ENCODE data around the gene UBTF.

Gene UBTF

GRCh38 chr17:44213403-44214229 is 5.9 kb downstream of the UBTF start:
- FAIRE-seq = no peak

DNA sequence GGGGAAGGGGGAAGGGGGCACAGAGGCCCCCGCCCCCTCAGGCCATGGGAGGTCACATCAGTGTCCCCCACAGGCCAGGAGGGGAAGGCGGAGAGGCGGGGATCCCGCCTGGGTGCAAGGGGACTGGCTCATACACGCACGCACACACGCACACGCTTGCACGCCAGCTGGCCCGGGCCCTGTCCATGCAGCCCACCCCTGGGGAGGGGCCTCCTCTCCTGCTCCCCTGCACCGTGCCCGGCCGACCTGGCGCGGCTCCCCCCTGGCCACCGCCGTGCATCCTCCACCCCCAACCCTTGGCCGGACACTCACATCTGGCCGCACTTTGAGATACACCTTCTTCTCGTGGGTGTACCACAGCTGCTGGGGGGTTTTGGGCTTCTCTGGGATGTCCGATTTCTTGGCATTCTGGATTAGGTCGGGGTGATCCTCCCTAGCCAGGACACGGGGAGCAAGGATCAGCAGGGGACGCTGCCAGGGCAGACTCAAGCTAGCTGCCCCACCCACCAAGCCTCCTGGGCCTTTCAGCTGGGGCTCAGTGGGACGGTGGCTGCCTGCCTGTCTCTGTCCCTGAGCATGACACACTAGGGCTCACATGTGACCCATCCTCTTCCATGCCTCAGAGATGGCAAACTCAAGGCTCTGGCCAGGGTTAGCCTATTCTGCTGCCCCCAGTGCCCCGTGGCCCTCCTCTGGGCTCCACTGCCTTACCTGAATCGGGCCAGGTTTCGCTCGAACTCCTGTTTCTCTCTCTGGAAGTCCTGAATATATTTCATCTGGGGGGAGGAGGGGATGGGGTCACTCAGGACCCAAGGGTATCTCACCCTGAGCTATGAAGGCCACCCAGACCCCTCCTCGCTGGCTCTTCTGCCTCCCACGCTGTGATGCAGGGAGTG is 6.7 kb downstream of the UBTF start:
- FAIRE-seq = no peak

DNA sequence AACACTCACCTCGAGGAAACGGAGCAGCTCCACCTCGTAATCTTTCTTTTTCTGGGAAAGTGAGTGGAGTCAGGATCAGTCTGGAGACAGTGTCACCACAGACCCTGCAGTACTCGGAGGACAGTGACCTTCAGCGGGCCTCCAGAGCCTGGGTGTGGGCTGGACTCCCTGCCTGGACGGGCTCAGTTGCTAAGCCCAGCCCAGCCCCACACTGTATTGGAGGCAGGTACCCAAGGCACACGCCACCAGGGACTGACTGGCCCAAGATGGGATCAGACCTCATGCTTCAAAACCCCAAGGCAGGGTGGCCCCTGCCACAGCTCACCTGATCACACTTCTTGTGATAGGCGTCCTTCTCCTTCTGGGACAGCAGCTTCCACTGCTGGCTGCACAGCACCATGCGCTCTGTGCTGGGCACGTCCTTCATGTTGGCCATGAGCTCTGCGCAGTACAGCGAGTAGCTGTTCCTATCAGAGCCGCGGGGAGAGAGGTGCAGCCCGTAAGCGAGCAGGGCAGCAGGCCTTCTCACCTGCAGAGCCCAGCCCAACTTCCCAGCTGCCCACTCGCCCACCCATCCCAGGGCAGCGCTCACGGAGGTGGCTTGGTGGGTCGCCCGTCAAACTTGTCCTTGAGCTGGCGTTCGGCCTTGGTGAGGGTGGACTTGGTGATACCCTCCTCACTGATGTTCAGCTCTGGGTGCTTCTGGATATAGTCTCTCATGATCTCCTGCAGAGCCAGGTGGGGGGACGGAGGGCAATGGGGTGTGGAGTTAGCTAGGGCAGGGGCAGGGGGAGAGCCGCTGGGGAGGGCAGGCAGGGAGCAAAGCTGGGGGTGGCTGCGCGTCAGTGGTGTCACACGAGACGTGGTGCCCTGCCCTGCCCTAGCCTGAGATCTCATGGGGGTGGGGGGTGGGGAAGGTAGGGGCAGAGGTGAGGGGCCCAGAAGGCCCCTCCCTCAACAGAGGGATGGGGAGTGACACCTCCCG is 7.9 kb downstream of the UBTF start:
- no peak for FAIRE-seq

DNA sequence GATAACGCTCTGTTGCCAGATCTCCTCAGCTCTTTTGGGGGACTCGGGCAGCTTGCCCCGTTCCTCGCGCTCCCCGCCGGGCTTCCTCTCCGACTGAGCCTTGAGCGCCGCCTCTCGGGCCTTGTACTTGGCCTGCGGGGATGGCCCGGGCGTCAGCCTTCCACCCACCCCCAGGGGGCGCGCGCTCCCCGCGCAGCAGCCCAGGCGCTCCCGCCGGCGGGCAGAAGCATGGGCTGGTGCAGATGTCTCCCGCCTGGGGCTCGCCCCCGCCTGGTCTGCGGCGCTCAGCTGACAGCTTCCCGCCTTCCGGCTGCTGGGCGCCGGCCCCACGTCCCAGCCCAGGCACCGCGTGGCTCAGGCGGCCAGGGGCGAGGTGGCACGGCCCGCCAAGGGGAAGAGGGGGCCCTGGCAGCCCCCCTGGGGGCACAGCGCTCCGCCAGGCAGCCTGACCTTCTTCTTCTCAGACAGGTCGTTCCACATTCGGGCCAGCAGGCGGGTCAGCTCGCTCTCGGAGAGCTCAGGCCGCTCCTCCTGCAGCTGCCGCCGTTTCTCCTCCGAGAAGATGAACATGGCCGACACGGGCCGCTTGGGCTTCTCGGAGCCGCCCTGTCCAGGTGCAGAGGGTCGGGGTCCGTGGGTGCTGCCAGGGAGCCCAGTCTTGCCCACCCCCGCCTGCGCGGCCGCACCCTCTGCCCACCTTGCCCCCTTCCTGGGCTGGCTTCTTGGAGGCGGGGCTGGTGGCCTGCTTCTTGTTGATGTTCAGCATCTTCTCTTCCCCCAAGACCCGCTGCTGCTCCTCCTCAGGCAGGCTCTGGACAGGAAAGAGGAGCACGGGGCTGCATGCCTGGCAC is 8.9 kb downstream of the UBTF start:
- no peak for FAIRE-seq

DNA sequence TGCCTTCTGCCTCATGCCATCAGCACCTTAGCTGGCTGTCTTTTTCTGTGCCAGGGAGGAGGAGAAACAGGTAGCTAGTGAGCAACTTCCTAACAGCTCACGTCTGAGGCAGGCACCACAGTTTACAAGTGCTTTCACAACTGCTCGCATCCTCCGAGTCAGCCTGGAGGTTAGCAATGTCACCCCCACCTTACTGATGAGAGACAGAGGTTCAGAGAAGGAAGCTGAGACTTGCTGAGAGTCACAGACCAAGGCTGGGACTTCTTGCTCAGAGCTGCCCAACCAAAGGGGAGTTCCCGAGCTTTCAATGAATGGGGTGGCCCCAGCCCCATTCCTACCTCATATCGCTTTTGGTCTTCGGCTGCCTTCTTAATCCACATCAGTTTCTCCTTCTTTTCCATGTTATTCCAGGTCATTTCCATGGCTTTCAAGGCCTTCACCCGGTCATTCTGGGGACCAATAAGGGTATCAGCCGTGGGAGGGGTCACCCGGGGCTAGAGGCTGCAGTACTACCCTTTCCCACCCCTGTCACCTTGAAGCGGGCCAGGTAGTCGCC is 9.6 kb downstream of the UBTF start:
- no peak for FAIRE-seq

- FAIRE-seq = no peak
These were observed 11.7 kb downstream of the UBTF start for GRCh38 chr17:44207743-44208142.

DNA sequence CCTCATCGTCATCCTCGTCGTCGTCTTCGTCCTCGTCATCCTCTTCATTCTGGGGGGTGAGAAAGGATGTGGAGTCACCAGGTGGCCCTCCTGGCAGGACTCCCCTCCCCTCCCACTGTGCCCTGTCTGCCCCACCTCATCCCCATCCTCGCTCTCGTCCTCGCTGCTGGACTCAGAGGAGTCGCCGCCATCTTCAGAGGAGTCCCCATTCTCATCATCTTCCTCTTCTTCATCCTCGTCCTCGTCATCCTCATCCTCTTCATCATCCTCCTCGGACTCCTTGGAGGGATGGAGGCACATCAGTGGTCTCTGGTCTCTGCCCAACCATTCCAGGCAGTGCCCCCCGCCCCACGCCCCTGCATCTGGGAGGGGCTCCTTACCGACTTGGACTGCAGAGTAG is 12.2 kb downstream of the UBTF start:
- FAIRE-seq = no peak

DNA sequence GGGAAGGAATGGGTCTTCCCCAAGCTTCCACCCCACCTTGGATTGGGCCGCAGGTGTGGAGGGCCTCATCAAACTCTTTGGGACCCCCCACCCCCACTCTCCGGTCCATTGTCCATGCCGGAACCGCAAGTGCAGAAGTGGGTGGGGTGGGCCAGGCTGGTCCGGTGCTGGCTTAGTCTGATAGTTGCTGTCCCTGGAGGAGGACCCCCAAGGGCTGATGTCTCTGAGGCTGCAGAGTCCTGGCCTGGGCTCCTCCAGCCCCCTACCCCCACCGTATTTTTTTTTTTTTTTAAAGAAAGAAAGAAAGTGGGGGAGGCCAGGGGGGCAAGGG is 12.7 kb downstream of the UBTF start:
- no peak for FAIRE-seq

DNA sequence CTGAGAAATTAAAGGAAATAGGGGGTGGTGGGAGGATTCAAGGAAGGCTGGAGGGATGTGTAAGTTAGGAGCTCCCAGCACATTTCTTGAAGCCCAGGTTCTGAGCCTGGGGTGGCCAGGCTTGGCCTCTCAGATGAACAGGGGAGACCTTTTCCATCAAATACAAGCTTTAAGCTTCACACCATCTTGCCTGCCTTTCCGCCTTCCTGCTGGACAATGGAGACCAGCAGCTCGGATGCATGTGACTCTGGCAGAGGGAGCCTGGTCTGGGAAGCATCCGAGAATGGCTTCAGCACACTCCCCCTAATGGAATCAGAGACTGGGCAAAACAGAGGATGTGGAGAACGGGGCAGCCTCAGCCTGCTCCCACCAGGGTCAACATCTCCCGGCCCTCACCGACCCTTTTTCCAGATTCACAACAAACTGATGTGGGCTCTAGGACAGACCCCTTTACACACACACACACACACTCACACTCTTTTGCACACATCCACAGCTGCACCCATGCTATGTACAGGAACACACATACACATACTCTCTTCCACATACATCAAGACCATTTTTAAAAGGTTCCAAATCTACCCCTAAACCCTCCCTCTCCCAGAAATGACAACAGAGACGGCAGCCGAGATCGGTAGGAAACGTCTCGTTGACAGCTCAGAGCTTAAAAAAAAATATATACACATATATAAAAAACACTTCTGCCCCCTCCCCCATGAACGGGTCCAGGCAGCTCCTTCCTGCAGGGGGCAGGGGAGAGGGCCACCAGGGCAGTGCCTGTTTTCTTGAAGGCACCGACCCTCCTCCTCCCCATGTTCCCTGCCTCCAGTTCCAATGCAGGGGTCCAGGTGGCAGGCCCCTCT is 13.3 kb downstream of the UBTF start:
- no peak for FAIRE-seq

DNA sequence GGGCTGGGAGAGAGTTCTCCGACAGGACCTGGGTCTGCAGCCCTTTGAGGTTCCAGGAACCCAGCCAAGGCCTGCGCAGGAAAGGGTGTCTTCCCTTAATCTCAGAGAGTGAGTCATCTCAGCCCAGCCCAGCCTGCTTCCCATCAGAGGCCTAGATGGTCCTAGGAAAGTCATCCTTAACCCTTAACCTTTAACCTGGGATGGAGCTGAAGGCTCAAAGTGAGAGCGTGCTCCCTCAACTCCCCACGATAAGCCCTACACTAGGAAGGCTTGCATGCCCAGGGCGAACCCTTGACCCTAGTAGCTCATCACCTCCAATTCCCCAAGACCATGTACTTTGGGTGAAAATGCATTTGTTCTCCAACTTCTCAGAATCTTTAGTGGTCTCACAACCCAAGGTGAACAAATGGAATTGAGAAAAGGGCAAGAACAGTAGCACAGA is 15.0 kb downstream of the UBTF start:
- FAIRE-seq = no peak

DNA sequence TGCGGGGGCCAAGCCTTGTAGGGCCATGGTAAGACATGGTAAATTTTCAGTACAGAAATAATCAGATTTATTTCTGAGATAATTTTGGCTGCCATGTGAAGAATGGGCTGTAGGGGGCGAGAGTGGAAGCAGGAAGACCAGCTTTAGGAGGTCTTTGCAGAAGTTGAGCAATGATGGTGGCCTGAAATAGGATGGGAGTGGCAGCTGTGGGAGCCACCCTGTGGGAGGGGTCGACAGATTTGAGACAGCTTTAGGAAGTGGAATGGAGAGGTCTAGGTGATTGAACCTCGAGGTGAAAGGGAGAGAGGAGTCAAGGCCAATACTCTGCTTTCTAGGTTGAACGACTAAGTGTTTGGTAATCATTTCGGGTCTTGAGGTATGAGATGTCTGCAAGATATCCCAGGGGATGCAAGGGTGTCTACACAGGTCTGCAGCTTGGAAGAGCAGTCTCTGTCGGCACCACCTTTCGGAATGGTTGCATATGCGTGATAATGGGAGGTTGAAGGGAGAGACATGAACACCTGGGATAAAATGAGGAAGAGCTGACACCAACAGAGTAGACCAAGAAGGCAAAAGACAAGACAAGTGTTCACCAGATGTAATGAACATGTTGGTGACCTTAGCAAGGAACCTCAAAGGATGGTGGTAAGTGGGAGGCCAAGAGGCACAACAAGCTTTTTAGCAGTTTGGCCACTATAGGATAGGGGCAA is 15.6 kb downstream of the UBTF start:
- no peak for FAIRE-seq

GRCh38 chr17:44202756-44203155 is 16.7 kb downstream of the UBTF start:
- no peak for FAIRE-seq

GRCh38 chr17:44200478-44201155 is 18.9 kb downstream of the UBTF start:
- FAIRE-seq = no peak

DNA sequence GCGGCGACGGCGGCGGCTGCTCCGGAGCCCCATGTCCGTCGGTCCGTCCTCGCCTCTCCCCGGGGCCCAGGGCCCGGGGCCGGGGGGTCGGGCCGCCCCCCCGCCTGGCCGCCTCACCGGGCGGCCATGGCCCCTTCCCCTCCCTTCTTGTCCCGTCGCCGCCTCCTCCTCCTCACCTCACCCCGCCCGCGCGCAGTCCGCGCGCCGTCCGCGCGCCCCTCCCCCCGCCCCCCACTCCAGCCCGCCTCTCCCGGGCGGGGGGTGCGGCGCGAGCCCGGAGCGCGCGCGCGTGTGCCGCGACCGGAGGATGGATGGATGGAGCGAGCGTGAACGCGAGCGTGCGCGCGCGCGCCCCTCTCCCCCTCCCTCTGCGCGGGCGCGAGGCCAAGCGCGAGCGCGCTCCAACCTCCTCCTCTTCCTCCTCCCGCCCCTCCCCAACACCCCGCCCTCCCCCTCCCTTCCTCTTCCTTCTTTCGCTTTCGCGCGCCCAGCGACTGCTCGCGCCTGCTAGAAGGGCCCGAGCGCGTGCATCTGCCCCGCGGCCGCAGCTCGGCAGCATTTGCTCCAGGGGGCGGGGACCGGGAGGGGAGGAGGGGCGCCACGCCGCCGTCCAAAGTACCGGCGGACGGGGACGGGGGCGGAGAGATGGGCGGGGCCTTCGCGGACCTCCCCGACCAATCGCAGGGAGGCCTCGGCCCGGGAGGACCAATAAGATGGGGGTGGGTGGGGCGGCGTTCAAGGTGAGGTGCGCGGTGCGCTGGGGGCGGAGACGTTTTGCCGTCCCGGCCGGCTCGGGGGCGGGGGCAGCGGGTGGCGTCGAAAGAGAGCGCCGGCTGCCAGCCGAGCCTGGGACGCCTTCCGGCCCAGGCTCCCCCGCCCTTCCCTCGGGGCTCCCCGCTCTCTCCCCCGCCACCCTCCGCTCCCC is 19.7 kb downstream of the UBTF start, which contains the start of gene ATXN7L3:
Gene ATXN7L3 (minus strand): TSS at position 332 of the 925 bp plus-strand sequence. CDS start 1,814 bp downstream, outside the sequence.
- FAIRE-seq = no peak

GRCh38 chr17:44198721-44199552 is 20.5 kb downstream of the UBTF start:
- no peak for FAIRE-seq

- no peak for FAIRE-seq
These were observed 21.3 kb downstream of the UBTF start for GRCh38 chr17:44197980-44198720.

Measured in A204.1 (cell line).